NCI-H2107 treated with DMSO at 0.1 percent for 48 hours (cell line): ENCODE measurements around the gene CCSER1.
"Not testable (repeated sequence)": the region's sequence is repeated elsewhere in the genome, so short reads cannot be mapped to it uniquely, and the experiment has no call there.

ENCODE experiments used
- DNase-seq: peaks from one replicate; lab custom pipeline; 2025; ENCODE audit not compliant: unreplicated experiment; lab: John Stamatoyannopoulos, UW

The CCSER1 gene

DNA sequence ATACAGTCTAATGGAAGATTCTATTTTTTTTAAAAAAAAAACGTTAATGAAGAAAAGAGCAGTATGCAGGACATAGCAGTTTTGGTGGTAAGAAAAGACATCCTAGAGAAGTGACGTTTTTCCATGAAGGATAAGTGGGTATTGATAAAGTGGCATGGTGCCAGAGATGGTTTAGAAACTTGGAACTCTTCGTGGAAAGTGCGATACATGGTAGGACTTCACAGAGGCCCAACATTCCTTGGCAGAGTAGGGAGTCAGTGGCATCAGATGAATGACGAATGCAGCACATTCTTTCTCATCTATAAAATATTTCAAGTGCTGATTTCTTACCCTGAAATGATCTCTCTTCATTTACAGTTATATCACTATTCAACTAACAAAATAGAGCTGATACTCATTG lies 298.7 kb downstream of the CCSER1 start:
- no peak for DNase-seq

GRCh38 chr4:90438522-90438921 lies 311.3 kb downstream of the CCSER1 start:
- no peak for DNase-seq

DNA sequence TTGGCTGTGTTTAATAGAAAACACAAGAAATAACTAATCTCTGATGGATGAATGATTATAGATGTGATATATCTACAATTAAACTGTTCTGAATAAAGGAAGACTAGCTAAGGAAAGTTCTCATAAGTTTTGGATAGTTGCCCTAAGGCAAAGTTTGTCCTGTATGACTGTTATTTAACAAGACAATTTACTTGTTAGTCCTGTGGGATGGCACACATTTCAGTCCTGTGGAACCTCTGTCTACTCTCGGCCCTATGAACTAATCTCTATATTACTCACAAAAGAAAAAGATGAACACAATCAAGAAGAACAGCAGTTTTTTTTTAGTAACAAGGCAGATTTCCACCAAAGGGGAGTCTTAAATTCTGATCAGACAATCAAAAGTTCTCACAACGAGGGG lies 314.6 kb downstream of the CCSER1 start:
- no peak for DNase-seq

- no peak for DNase-seq
Measured at GRCh38 chr4:90442619-90443018, 315.4 kb downstream of the CCSER1 start.

GRCh38 chr4:90443231-90443630 lies 316.0 kb downstream of the CCSER1 start:
- DNase-seq, result no peak

DNA sequence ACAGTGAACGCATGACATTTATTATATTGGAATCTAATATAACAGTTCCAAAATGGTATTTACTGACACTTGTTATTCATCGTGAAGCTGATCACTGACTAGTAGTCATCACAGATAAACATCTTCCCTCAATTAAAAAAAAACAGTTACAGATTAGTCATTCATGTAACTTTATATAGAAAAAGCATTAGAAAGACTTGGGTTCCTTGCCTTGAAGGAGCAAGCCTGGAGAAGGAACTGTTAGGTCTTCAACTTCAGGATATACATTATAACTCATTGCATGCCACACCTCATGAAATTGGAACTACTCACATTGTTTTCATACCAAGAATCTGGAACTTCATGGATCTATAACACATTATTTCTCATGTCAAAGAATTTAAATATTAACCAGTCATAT lies 317.7 kb downstream of the CCSER1 start:
- DNase-seq, result no peak

- DNase-seq, result no peak
Measured at GRCh38 chr4:90445380-90445779, 318.2 kb downstream of the CCSER1 start.

DNA sequence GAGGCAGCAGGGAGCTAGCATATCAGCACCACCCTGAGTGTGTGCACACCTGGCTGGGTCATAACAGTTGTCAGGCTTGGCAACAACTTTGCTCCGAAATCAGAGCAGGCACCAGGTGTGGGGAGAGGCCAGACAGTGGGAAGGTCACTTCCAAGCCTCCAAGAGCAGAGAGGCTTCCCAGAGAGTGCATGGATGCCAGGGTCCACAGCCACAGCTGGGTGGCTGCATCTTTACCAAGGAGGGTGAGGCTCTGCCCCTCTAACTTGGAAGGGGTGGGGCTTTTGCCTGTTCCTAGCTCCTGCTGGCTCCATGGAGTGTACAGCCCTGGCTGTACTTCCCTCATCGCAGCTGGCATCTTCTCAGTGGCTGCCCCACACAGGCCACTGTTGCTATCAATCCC lies 322.4 kb downstream of the CCSER1 start:
- no peak for DNase-seq

DNA sequence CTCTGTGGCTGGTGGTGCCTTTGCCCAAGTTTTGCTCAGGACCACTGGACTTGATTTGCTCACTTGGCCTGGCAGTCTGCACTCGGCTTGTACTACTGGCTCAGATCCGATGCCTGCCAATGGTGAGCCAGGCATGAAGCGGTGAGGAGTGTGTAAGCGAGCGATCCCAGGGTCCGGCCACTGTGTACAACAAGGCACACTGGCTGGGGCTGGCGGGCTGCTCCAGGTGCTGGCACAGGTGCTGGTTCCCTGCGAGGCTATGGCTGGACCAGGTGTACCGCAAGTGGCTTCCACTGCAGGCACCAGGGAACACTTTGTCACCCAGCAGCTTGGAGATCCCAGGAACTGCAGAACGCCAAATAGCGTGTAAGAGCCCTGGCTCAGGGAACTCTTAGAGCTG lies 329.7 kb downstream of the CCSER1 start:
- no peak for DNase-seq

GRCh38 chr4:90457817-90458216 lies 330.6 kb downstream of the CCSER1 start:
- DNase-seq, result no peak

DNA sequence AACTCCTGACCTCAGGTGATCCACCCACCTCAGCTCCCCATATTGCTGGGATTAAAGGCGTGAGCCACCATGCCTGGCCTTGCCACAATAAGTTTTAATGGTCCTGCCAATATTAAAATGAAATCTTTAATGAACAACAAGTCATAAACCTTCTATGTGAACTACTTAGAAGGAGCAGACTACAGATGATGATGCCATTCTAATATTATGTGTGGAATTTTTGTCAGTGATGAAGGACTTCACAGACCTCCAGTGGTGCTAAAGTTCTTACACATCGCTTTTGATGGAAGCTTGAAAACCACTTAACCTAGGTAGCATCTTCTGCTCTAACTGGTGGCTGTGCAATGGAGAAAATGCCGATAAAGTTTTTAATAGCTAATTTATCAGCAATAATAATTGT lies 331.4 kb downstream of the CCSER1 start:
- no peak for DNase-seq

GRCh38 chr4:90474484-90474883 lies 347.3 kb downstream of the CCSER1 start:
- no peak for DNase-seq

GRCh38 chr4:90476019-90476418 lies 348.8 kb downstream of the CCSER1 start:
- DNase-seq, result no peak

GRCh38 chr4:90476586-90476985 lies 349.4 kb downstream of the CCSER1 start:
- no peak for DNase-seq

DNA sequence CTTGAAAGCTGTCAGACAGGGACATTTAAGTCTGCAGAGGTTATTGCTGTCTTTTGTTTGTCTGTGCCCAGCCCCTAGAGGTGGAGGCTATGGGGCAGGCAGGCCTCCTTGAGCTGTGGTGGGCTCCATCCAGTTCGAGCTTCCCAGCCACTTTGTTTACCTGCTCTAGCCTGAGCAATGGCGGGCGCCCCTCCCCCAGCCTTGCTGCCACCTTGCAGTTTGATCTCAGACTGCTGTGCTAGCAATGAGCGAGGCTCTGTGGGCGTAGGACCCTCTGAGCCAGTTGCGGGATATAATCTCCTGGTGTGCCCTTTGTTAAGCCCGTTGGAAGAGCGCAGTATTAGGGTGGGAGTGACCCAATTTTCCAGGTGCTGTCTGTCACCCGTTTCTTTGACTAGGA lies 357.7 kb downstream of the CCSER1 start:
- DNase-seq, result not testable (repeated sequence)

- DNase-seq, result no peak
Measured at GRCh38 chr4:90486346-90486745, 359.2 kb downstream of the CCSER1 start.

DNA sequence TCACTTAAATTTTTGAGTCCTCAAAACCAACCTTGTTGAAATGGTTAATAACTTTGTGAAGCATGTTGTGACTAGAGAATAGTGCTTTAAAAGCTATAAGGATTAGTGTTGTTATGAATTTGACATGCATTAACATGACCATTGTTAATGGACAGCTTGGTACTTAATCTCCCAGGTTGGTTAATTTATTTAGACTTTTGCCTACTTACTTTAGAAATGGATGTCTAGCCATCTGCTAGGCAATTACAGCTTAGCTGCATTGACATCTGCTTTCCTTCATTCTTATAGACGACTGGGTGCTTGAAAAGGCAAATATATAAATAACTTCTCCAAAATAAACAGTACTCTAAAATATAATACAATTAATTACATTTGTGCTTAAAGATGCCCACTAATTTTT lies 368.0 kb downstream of the CCSER1 start:
- no peak for DNase-seq

DNA sequence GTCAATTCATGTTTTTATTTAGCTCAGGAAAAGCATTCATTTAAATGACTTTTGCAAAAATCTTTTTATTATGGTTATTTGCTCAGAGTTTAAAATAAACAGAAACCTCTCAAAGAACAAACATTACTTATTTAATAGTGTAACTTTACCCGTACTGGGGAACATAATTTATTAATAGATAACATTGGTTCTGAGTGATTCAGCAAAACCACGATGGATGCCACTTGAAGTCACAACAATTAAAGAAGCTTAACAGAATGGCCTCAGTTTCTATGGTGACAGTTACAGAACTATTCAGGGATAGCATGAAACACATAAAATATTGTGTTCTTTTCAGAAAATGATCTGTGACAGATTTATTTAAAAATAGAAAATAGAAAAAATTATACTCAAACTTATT lies 368.7 kb downstream of the CCSER1 start:
- DNase-seq, result no peak

- no peak for DNase-seq
Measured at GRCh38 chr4:90498175-90498574, 371.0 kb downstream of the CCSER1 start.

GRCh38 chr4:90503677-90504076 lies 376.5 kb downstream of the CCSER1 start:
- DNase-seq, result no peak

DNA sequence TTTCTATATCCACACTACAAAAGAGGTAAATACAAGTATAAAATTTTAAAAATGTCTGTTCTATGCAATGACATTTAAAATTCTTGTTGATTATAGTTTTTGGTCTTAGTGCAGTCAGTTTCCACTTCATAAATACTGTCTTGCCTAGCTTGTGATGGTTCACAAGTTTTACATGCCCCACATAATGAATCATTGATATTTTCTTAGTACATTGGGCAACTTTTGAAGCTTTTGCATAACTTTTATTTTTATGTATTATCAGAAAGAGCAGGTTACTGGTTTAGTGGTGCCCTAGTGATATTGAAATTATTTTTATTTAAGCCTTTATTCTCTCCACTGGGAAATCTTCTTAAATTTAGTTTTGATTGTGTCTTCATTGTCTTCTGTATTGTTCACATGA lies 388.0 kb downstream of the CCSER1 start:
- DNase-seq, result no peak

DNA sequence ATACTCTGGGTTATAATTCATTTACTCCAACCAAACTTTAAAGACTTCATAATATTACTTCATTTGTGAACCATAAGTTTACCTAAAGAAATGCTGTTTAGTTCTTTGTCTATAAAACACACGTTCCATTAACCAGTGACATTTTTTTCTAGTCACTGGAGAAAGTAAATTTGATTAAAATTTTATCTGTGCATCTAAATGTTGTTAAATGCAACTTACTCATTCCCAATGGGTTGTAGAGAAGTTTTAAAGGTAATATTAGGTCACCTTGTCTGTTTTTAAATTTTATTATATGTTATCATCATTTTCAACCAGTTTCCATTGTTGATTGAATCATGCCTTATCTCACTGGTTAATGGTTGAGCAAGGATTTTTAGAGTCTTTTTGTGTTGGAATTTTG lies 401.4 kb downstream of the CCSER1 start:
- DNase-seq, result no peak

DNA sequence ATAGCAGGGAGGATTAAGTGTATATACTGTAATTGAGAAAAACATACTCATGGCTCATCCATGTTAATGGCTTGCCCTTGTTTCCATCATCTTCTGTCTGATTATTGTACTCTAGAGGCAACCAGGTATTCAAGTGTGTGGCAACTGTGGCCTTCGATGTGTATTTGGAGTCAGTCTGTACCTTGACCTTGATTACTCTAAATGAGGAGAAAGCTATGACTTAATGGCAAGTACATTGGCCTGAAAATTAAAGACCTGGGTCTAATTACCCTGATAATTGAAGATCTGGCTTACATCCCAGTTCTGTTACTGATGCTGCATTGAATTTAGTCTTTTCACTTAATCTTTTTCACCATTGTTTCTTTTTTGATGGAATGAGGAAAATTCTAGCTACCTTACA lies 409.2 kb downstream of the CCSER1 start:
- DNase-seq, result no peak

DNA sequence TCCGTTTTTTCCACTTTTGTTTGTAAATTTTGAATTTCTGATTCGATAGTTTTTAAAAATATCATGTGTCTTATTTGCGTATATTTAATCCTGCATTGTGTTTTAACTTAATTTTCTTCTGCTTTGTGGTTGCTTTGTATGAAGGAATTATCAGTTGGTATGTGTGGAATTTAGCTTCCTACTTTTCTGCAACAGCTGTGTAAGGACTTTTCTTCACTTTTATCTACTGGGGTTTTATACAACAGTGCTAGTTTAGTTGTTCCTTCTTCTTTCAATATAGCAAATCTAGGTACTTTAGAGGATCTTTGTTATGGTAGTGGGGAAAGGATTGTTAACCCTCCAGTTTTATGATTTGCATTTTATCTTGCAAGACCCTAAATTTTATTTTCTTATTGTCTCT lies 410.3 kb downstream of the CCSER1 start:
- DNase-seq, result no peak
